ENCODE results near the gene UBL7. TPM values are rescaled to one million over a fixed set of nuclear protein-coding genes. Genes with fewer than 3 reads are reported as not detected.

UBL7 gene
- polyA plus RNA-seq, 1 donor from 2014 or later, result 70.7 TPM

- no peaks in the 10 kb centered on the region for H3K27me3 ChIP-seq (ENCODE audit: insufficient read depth, low read depth, low read length)
- H3K9ac ChIP-seq (ENCODE audit: low read length), result peak overlapping the region; percentile 84
- peak overlapping the region; percentile 33 for H2AFZ ChIP-seq (ENCODE audit: low read depth, low read length)
- H3F3A ChIP-seq (ENCODE audit: insufficient read depth, low read length, poor library complexity, severe bottlenecking), result no peaks in the 10 kb centered on the region
- H3K9me2 ChIP-seq (ENCODE audit: insufficient read depth, low read length), result no peaks in the 10 kb centered on the region
- TF ChIP-seq EP300 (conservative IDR thresholded peaks at IDR 0.05; ENCODE audit: poor library complexity, severe bottlenecking) (no peak), EZH2 (IDR thresholded peaks at IDR 0.05; ENCODE audit: borderline replicate concordance, insufficient read depth, low read length, poor library complexity, severe bottlenecking) (no peak), TAF1 (IDR thresholded peaks at IDR 0.05; ENCODE audit: low read depth) (no peak), POLR2AphosphoS5 (IDR thresholded peaks at IDR 0.05) (no peak), RAD21 (conservative IDR thresholded peaks at IDR 0.05) (no peak), MXI1 (conservative IDR thresholded peaks at IDR 0.05; ENCODE audit: poor library complexity, severe bottlenecking) (no peak)
- no peaks in the 10 kb centered on the region for H3K36me3 ChIP-seq (ENCODE audit: insufficient read depth, low read length)
- peaks cover 24% of the 10 kb centered on the region for H3K79me2 ChIP-seq (replicated peaks; ENCODE audit: insufficient read depth, low read length)
- H3K27ac ChIP-seq (ENCODE audit: low read length), result no peak overlapping the region
- no peaks in the 10 kb centered on the region for H4K20me1 ChIP-seq (ENCODE audit: insufficient read depth)
- peak overlapping the region; percentile 59 for H3K4me2 ChIP-seq (ENCODE audit: low read length)
- peak overlapping the region; percentile 94 for H3K4me3 ChIP-seq (ENCODE audit: low read length)
- no peaks in the 10 kb centered on the region for H3K9me3 ChIP-seq (ENCODE audit: low read length)
Observed at GRCh38 chr15:74432271-74432967, 28.5 kb downstream of the UBL7 start.

- Histone ChIP-seq H3K36me3 (ENCODE audit: insufficient read depth, low read length) (no peaks in the 10 kb centered on the region), H3K4me2 (ENCODE audit: low read length) (no peak overlapping the region), H4K20me1 (ENCODE audit: insufficient read depth) (no peaks in the 10 kb centered on the region), H3K9ac (ENCODE audit: low read length) (no peak overlapping the region), H3F3A (ENCODE audit: insufficient read depth, low read length, poor library complexity, severe bottlenecking) (no peaks in the 10 kb centered on the region), H2AFZ (ENCODE audit: low read depth, low read length) (no peak overlapping the region), H3K79me2 (replicated peaks; ENCODE audit: insufficient read depth, low read length) (peaks cover 24% of the 10 kb centered on the region), H3K9me3 (ENCODE audit: low read length) (no peaks in the 10 kb centered on the region), H3K27me3 (ENCODE audit: insufficient read depth, low read depth, low read length) (no peaks in the 10 kb centered on the region), H3K9me2 (ENCODE audit: insufficient read depth, low read length) (no peaks in the 10 kb centered on the region), H3K4me3 (ENCODE audit: low read length) (peak overlapping the region; percentile 94), H3K27ac (ENCODE audit: low read length) (no peak overlapping the region)
- TF ChIP-seq SMC3 (conservative IDR thresholded peaks at IDR 0.05; ENCODE audit: poor library complexity), result no peak
- no peak for TF ChIP-seq EP300 (conservative IDR thresholded peaks at IDR 0.05; ENCODE audit: poor library complexity, severe bottlenecking)
- TF ChIP-seq POLR2AphosphoS5 (IDR thresholded peaks at IDR 0.05), result no peak
- TF ChIP-seq EZH2 (IDR thresholded peaks at IDR 0.05; ENCODE audit: borderline replicate concordance, insufficient read depth, low read length, poor library complexity, severe bottlenecking), result no peak
Observed at GRCh38 chr15:74431645-74432044, 29.3 kb downstream of the UBL7 start.

DNA sequence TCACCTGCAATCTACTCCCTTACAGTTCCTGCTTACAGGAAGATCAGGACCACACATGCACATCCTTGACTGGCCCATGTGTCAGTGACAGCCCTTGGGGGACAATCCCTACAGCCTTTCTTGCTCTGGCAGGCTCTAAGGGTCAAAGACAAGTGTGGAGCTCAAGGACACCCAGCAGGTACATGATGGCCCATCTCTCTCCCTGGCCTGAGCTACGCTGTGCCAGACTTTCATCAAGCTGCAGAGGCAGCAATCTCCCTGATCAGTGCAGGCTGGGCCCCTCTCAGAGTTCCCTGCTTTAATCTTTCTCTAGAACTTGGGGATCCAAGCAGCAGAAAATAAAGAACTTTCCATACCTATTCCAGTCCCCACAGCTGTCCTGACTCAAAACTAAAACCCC lies 29.8 kb downstream of the UBL7 start:
- Histone ChIP-seq H3F3A (ENCODE audit: insufficient read depth, low read length, poor library complexity, severe bottlenecking) (no peaks in the 10 kb centered on the region), H3K9me3 (ENCODE audit: low read length) (no peaks in the 10 kb centered on the region), H3K79me2 (replicated peaks; ENCODE audit: insufficient read depth, low read length) (peaks cover 24% of the 10 kb centered on the region), H3K9me2 (ENCODE audit: insufficient read depth, low read length) (no peaks in the 10 kb centered on the region), H3K27me3 (ENCODE audit: insufficient read depth, low read depth, low read length) (no peaks in the 10 kb centered on the region), H3K4me3 (ENCODE audit: low read length) (peak overlapping the region; percentile 94), H3K4me2 (ENCODE audit: low read length) (no peak overlapping the region), H3K27ac (ENCODE audit: low read length) (no peak overlapping the region), H3K36me3 (ENCODE audit: insufficient read depth, low read length) (no peaks in the 10 kb centered on the region), H4K20me1 (ENCODE audit: insufficient read depth) (no peaks in the 10 kb centered on the region), H2AFZ (ENCODE audit: low read depth, low read length) (no peak overlapping the region), H3K9ac (ENCODE audit: low read length) (no peak overlapping the region)
- TF ChIP-seq EP300 (conservative IDR thresholded peaks at IDR 0.05; ENCODE audit: poor library complexity, severe bottlenecking) (no peak), MXI1 (conservative IDR thresholded peaks at IDR 0.05; ENCODE audit: poor library complexity, severe bottlenecking) (no peak), TAF1 (IDR thresholded peaks at IDR 0.05; ENCODE audit: low read depth) (no peak), SMC3 (conservative IDR thresholded peaks at IDR 0.05; ENCODE audit: poor library complexity) (no peak), POLR2AphosphoS5 (IDR thresholded peaks at IDR 0.05) (no peak)
- TF ChIP-seq, protein P1, sequence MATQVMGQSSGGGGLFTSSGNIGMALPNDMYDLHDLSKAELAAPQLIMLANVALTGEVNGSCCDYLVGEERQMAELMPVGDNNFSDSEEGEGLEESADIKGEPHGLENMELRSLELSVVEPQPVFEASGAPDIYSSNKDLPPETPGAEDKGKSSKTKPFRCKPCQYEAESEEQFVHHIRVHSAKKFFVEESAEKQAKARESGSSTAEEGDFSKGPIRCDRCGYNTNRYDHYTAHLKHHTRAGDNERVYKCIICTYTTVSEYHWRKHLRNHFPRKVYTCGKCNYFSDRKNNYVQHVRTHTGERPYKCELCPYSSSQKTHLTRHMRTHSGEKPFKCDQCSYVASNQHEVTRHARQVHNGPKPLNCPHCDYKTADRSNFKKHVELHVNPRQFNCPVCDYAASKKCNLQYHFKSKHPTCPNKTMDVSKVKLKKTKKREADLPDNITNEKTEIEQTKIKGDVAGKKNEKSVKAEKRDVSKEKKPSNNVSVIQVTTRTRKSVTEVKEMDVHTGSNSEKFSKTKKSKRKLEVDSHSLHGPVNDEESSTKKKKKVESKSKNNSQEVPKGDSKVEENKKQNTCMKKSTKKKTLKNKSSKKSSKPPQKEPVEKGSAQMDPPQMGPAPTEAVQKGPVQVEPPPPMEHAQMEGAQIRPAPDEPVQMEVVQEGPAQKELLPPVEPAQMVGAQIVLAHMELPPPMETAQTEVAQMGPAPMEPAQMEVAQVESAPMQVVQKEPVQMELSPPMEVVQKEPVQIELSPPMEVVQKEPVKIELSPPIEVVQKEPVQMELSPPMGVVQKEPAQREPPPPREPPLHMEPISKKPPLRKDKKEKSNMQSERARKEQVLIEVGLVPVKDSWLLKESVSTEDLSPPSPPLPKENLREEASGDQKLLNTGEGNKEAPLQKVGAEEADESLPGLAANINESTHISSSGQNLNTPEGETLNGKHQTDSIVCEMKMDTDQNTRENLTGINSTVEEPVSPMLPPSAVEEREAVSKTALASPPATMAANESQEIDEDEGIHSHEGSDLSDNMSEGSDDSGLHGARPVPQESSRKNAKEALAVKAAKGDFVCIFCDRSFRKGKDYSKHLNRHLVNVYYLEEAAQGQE (IDR thresholded peaks at IDR 0.05; ENCODE audit: borderline replicate concordance), result no peak

Measured in neural cell (in vitro differentiated cells).